DMS114 treated with DMSO at 0.1 percent for 48 hours (cell line): Measurements from ENCODE around the gene SLC10A3.
"Not testable (repeated sequence)": the region's sequence is repeated elsewhere in the genome, so short reads cannot be mapped to it uniquely, and the experiment has no call there.

Experiments used
- DNase-seq: peaks from one replicate; lab custom pipeline; 2025; ENCODE audit not compliant: unreplicated experiment; lab: John Stamatoyannopoulos, UW

SLC10A3 gene

GRCh38 chrX:154509455-154509854, 19.0 kb upstream of the SLC10A3 start:
- no peak for DNase-seq

GRCh38 chrX:154508384-154508745, 17.9 kb upstream of the SLC10A3 start:
- no peak for DNase-seq

- no peak for DNase-seq
These were observed 17.4 kb upstream of the SLC10A3 start for GRCh38 chrX:154507673-154508383.

- DNase-seq = no peak
These were observed 16.3 kb upstream of the SLC10A3 start for GRCh38 chrX:154506483-154507332.

GRCh38 chrX:154505734-154506133, 15.3 kb upstream of the SLC10A3 start:
- DNase-seq = no peak

DNA sequence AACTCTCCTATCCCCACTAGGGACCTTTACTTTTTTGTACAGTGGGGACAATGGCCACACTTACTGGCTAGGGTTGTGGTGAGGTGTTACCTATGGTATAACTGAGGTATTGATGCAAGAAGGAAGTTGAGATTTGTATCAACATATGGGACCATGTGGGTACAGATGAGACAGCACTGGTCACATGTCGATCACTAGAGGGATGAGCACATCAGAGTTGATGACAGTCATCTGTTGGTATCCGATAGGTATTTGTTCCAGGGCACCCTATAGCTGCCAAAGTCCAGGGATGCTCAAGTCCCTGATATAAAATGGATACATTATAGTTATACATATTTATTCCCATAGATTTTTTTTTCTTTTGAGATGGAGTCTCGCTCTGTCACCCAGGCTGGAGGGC, 12.6 kb upstream of the SLC10A3 start:
- DNase-seq = no peak

DNA sequence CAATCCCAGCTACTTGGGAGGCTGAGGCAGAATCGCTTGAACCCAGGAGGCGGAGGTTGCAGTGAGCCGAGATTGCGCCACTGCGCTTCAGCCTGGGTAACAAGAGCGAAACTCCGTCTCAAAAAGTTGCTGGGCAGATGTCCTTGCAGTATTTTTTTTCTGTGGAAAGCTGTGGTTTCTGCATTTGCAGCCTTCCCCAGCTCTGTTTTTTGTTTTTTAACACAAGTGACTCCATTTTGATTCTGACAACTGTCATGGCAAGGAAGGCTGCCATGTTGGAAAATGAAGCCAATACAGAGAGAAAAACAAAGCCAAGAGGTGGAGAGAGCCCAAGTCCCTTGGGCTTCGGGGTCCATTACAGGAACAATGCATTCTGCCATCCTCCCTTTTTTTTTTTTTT, 11.7 kb upstream of the SLC10A3 start:
- no peak for DNase-seq

GRCh38 chrX:154501423-154501822, 11.0 kb upstream of the SLC10A3 start:
- DNase-seq = not testable (repeated sequence)

- not testable (repeated sequence) for DNase-seq
These were observed 6.2 kb upstream of the SLC10A3 start for GRCh38 chrX:154496591-154497137.

DNA sequence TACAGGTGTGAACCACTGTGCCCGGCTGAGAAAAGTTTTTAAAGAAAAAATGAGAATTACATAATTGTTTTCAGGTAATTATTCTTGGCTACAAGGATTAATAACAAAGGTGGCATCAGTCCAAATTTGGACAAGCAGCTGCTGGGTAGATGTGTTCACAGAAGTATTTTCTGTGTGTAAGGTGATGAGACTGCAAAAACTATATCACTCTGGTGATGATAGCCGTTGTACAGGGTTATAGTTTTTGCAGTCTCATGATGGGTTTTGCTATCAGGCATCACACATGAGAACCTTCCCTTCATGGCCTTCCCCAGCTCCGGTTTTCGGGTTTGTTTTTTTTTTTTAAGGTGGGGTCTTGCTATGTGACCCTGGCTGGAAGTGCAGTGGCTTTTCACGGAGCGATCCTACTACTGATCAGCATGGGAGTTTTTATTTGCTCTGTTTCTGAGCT, 5.1 kb upstream of the SLC10A3 start:
- no peak for DNase-seq

DNA sequence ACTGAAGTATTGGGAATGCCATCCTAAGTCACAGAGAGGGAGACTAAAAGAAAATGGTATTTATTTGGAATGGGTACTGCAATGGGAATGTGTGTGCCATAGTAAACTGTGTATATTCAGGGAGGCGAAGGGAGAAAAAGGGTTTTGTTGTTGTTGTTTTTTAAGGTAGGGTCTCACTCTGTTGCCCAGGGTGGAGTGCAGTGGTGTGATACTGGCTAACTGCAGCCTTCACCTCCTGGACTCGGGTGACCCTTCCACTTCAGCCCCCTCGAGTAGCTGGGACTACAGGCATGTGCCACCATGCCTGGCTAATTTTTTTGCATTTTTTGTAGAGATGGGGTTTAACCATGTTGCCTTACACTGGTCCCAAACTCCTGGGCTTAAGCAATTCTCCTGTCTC, 4.3 kb upstream of the SLC10A3 start:
- DNase-seq = no peak

DNA sequence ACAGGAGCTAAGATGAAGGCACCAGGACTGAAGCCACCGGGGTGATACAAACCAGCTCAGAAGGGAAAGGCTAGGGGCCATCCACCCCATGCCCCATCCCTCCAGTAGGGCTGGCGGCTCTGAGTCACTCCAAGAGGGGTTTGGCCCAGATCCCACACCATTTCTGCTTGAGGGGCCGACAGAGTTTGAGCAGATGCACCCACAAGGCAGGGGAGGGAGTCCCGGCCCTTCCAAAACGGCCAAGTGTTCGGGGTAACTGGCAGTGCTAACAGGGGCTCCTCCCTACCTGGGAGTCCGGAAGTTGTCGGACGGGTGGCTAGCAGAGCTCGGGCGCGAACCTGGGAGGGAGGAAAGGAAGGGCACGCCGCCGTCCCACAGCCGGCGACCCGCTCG, 412 bp downstream of the SLC10A3 start:
- DNase-seq = no peak

GRCh38 chrX:154489182-154489581, 1.2 kb downstream of the SLC10A3 start:
- DNase-seq = no peak

DNA sequence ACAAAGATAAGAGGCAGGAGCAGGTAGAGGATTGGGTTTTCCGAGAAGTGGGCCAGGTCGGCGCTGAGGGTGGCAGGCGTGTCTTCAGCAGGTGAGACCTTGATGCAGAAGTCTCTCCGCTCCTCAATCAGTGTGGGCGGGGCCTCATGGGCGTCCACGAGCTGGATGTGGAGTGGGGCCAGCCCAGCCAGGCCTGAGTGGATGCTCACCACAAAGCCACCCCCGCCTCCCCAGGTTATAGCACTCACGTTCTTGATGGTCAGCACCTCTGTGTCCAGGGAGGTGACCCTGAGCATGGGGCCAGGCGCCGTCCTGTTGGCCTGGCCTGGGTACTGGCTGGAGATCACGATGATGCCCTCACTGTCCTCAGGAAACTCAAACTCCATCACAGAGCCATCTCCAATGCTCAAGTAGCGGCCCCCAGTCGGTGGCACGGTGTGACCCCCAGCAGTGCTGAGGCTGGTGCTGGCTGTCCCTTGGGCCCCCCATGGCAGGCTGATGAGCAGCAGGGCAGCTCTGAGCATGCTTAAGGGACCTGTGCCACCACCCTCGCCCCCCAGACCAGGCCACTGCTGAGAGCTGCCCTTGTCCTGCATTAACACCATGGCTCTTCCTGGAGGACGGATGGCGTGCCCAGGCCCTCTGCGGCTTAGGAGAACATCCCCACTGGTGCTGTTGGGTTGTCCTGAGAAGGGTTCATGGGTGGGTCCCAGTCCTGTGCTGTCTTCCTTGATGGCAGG, 1.9 kb downstream of the SLC10A3 start:
- no peak for DNase-seq

- DNase-seq = no peak
These were observed 2.7 kb downstream of the SLC10A3 start for GRCh38 chrX:154487518-154488290.

DNA sequence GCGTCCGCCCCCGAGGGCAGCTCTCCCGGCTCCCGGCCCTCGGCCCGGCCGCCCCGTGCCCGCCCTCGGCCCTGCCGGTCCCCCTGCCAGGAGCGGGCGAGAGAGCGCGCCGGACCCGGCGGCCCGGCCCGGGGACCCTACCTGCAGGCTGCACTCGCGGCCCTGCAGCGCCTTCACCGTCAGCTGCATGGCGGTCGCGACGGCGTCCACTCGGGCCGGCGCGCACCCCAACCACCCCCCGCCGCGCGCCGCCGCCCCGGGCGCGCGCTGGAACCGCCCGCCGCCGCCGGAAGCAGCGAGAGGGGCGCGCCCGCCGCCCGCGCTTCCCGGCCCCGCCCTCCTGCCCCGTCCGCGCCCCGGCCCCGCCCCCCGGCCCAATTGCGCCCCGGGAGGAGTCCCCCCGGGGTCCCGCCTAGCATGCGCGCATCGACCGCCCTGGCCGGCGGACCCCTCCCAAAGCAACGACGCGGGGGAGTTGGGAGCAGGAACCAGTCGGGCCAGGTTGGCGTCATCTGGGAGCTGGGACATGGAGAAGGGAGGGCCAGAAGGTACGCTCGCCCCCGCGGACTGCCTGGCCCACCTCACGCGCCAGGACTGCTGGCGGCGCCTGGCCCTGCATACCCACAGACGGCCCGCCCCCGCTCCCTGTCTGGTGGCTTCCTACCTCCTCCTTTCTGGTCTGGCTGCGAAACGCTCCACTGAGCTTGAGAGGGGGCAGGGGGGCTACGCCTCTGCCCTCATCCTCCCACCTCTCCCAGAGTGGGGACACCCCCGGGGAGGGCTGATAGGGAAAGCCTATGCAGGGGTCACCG, 3.8 kb downstream of the SLC10A3 start, which contains the start of gene UBL4A:
UBL4A (minus strand) TSS at position 220 of the 812 bp plus-strand sequence; CDS start at position 189, 31 bp downstream.
- no peak for DNase-seq

GRCh38 chrX:154486052-154486395, 4.4 kb downstream of the SLC10A3 start:
- no peak for DNase-seq

- no peak for DNase-seq
These were observed 5.0 kb downstream of the SLC10A3 start for GRCh38 chrX:154485150-154486051.
